Neuron (in vitro differentiated cells): ENCODE data around the gene MAD2L1.
"Not testable (repeated sequence)": the region's sequence is repeated elsewhere in the genome, so short reads cannot be mapped to it uniquely, and the experiment has no call there.

Experiments
- H2AFZ ChIP-seq: one replicate; pipeline ENCODE4 v1.6.1; 2013; ENCODE audit warnings: low read depth, mild to moderate bottlenecking, inconsistent platforms, low read length, moderate library complexity
- H3K27me3 ChIP-seq: one replicate; pipeline ENCODE4 v1.6.1; 2013; ENCODE audit warnings: low read length; ENCODE audit not compliant: insufficient read depth
- H3K36me3 ChIP-seq: one replicate; pipeline ENCODE4 v1.6.1; 2013; ENCODE audit warnings: low read length; ENCODE audit not compliant: insufficient read depth
- H3K4me1 ChIP-seq: one replicate; pipeline ENCODE4 v1.6.1; 2013; ENCODE audit warnings: low read length; ENCODE audit not compliant: insufficient read depth
- H3K4me3 ChIP-seq: 2 replicates; pipeline ENCODE4 v1.5.1; 2013; ENCODE audit warnings: mild to moderate bottlenecking, low read length, moderate library complexity
- H3K9me3 ChIP-seq: one replicate; pipeline ENCODE4 v1.6.1; 2013; ENCODE audit warnings: low read length

MAD2L1 gene

DNA sequence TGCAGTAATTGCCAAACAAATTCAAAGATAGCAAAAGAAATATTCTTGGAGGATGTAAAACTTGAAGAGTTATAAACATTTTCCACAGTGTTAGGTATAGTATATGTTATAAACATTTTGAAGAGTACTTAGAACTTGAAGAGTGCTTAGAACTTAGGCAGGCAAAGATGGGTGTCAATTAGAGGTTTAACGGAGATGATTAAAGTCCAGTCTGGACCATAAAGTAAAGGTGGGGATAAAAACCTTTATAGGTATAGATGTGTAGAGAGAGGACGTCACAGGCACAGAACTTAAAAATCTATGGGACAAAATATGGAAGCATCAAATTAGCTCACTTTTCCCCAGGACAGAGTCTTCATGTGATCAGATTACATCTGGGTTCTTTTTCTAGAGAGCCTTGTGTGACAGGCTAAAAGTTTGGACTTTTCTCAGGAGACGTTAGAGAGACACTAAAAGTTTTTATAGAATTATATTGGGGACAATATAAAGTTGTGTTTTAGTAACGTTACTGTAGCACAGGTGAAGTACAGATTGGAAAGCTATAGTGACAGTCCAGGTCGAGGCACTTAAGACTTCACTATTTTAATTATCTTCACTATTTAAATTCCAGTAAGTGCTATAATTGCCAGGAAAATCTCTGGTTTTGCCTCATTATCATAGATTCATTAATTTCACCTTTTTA, 13.3 kb upstream of the MAD2L1 start:
- H3K4me1 ChIP-seq, result peaks cover 21% of the 10 kb centered on the region
- no peaks in the 10 kb centered on the region for H3K27me3 ChIP-seq
- no peak overlapping the region for H3K4me3 ChIP-seq
- H3K9me3 ChIP-seq, result no peaks in the 10 kb centered on the region
- no peaks in the 10 kb centered on the region for H3K36me3 ChIP-seq
- no peak overlapping the region for H2AFZ ChIP-seq

DNA sequence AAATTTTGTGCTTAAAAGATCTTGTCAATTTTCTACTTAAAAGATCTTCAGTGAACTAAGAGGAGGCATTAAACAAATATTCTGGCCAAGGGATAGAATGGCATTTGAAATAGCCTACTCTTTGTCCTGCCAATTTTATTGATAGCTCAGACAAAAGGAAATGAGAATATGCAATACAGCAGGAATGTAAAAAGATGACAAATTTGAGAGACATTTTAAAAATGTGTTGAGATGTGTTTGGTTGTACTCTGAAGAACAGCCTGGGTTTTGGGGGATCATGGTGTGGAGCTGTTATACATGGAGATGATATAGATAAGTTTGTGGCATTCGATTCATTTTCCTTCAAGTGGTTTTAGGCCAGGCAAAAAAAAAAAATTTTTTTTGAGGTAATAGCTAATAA, 11.6 kb upstream of the MAD2L1 start:
- Histone ChIP-seq H3K4me3 (no peak overlapping the region), H3K4me1 (peaks cover 20% of the 10 kb centered on the region), H3K27me3 (no peaks in the 10 kb centered on the region), H2AFZ (no peak overlapping the region), H3K36me3 (no peaks in the 10 kb centered on the region), H3K9me3 (no peaks in the 10 kb centered on the region)

DNA sequence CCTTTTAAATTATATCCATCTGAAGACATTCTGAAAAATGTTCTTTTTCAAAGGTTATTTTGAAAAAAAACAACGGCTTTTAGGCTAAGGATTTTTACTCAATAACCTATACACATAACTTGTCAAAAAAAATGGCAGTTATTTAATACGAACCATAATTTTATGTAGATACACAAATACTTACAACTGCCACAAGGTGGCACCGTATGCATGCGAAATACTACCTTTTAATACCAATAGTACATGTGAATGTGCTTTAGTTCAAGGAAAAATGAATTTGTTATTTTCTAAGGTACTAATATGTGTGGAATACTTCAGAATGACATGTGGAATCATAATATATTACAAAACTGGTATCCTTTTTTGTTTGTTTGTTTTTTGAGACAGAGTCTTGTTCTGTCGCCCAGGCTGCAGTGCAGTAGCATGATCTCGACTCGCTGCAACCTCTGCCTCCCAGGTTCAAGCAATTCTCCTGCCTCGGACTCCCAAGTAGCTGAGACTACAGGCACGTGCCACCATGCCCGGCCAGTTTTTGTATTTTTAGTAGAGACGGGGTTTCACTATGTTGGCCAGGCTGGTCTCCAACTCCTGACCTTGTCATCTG, 4.6 kb upstream of the MAD2L1 start:
- Histone ChIP-seq H3K4me3 (no peak overlapping the region), H2AFZ (no peak overlapping the region), H3K27me3 (no peaks in the 10 kb centered on the region), H3K9me3 (no peaks in the 10 kb centered on the region), H3K36me3 (no peaks in the 10 kb centered on the region), H3K4me1 (peaks cover 9% of the 10 kb centered on the region)

DNA sequence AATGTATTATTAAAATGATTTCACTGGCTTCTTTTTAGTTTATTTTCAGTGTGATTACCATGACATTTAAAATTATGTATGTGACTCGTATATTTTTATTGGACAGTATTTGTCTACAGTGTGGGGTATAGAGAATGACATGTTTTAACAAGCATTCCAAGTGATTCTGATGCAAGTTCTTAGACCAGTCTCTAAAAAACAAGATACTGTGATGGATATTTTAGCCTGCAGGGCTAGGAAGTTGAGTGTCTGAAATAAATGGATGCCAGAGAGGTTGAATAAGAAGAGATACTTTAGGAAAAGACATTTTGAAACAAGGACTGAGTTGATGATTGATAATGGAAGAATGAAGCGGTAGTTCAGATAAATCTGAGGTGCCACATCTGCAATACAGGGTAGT, 3.5 kb upstream of the MAD2L1 start:
- Histone ChIP-seq H3K27me3 (no peaks in the 10 kb centered on the region), H3K4me3 (no peak overlapping the region), H3K4me1 (peaks cover 14% of the 10 kb centered on the region), H2AFZ (no peak overlapping the region), H3K9me3 (no peaks in the 10 kb centered on the region), H3K36me3 (no peaks in the 10 kb centered on the region)

DNA sequence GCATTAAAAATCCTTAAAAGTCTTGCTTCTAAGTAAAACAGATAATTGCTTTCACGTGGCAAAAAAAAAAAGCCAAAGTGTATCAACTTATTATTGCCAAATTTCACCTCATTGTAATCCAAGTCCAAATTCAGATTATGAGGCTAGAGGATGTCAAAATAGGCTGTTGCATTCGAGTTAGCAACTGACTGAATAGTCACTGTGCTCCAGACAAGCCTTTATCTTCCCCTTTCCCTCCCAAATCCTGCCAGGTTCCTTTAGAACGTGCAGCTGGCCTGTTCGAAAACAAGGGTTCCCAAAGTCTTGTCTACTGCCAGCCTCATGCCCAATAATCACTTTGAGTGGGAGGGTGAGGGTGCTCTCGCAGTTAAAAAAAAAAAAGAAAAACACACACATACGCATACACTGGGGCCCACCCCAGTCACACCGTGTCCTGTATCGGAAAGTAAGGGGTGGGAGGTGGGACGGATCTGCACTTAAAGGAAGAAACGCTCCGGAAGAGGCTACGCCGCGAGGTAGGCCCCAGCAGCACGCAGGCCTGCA, 603 bp downstream of the MAD2L1 start:
- peaks cover 7% of the 10 kb centered on the region for H3K36me3 ChIP-seq
- H3K4me1 ChIP-seq, result peaks cover 27% of the 10 kb centered on the region
- no peaks in the 10 kb centered on the region for H3K27me3 ChIP-seq
- H3K4me3 ChIP-seq, result peak overlapping the region; percentile 80
- H3K9me3 ChIP-seq, result no peaks in the 10 kb centered on the region
- peak overlapping the region; percentile 59 for H2AFZ ChIP-seq

DNA sequence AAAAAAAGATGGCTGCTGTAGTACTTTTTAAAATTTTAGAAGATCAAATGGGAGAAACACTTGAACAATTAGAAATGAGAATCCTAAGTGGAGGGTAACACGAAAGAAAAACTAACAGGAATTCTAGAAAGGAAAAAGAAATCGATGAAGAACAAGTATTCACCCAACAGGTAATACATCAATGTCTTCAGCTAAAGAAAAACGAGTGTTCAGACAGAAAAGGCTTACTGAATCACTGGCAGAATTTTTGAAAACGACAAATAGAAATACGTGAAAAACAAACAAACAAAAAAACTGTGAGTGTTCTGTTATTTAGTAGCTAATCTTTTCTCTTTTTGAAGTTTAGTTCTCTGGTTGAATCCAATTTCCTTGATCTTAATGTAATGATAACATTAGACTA, 1.8 kb downstream of the MAD2L1 start:
- no peaks in the 10 kb centered on the region for H3K9me3 ChIP-seq
- H2AFZ ChIP-seq, result no peak overlapping the region
- H3K4me1 ChIP-seq, result peaks cover 27% of the 10 kb centered on the region
- peaks cover 18% of the 10 kb centered on the region for H3K36me3 ChIP-seq
- H3K4me3 ChIP-seq, result peak overlapping the region; percentile 80
- H3K27me3 ChIP-seq, result no peaks in the 10 kb centered on the region

DNA sequence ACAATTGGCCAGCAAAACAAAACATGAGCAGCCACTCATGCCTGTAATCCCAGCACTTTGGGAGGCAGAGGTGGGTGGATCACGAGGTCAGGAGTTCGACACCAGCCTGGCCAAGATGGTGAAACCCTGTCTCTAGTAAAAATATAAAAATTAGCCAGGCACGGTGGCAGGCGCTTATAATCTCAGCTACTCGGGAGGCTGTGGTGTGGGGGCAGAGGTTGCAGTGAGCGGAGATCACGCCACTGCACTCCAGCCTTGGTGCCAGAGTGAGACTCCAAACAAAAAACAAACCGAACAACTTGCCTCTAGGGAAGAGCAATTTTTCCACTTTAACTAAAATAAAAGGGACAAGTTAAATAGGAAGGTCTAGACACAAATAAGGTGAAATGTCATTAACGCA, 2.9 kb downstream of the MAD2L1 start:
- not testable (repeated sequence) for H2AFZ ChIP-seq, H3K4me3 ChIP-seq, H3K9me3 ChIP-seq, H3K27me3 ChIP-seq
- Histone ChIP-seq H3K4me1 (peaks cover 27% of the 10 kb centered on the region), H3K36me3 (peaks cover 30% of the 10 kb centered on the region)

DNA sequence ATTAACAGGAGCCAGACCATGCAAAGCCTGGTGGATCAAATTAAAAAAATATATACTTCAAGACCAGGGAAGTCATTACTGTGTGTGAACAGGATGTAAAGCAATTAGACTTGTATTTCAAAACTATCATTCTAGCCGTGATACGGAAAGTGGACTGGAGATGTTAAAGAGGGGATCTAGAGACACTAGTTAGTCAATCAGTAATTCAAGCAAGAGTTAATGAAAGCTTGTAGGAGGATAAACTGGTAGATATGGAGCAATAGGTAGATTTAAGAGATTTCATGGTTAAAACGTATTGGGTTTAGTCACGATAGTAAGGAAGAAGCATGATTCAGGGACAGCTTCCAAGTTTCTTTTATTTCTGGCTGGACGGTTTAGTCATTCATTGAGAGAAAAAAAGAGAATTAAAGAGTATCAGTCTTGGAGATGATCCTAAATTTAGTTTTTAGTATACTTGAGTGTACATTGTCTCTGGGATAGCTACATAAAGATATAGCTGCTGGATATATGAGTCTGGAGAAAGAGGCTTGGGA, 3.9 kb downstream of the MAD2L1 start:
- H3K4me3 ChIP-seq, result no peak overlapping the region
- H3K9me3 ChIP-seq, result no peaks in the 10 kb centered on the region
- peaks cover 35% of the 10 kb centered on the region for H3K36me3 ChIP-seq

DNA sequence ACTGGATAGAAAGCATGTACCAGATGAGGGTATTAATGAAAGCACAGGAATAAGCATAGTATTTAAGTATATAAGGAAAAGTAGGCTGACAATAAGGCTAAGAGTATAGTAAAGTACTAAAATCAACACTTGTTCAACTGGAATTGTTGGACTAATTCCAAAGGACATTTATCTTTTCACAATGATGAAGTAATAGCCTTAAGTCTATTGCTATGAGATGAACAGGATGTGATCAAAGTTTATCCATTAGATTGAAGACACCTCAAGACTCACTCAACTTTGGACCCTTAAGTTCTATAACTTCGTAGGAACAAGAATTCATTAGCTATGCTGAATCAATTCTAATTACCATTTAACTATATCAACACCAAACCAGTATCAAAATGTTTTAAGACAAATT, 7.6 kb downstream of the MAD2L1 start:
- Histone ChIP-seq H3K4me1 (peaks cover 1% of the 10 kb centered on the region), H3K9me3 (no peaks in the 10 kb centered on the region), H3K27me3 (no peaks in the 10 kb centered on the region), H2AFZ (no peak overlapping the region), H3K4me3 (no peak overlapping the region), H3K36me3 (peaks cover 39% of the 10 kb centered on the region)

More for the DNA sequence above, 3.9 kb downstream of the MAD2L1 start:
- peaks cover 20% of the 10 kb centered on the region for H3K4me1 ChIP-seq
- no peaks in the 10 kb centered on the region for H3K27me3 ChIP-seq
- no peak overlapping the region for H2AFZ ChIP-seq

DNA sequence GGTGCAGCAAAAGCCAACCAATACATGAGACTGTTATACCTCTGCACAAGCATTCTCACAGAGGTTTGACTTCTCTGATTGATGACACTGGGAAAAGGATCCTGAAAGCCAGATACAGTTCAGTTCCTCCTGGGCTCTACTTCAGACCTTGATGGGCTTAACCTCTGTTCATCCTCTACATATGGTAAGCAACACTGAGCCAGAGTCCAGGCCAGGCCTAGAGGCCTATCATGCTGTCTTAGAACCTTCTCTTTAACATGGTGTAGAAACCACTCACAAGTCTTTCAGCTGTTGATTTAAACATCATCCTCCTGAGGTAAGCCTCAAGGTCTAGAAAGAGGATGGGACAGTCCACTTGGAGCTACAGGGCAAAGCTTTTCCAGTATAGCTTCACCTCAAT, 9.2 kb downstream of the MAD2L1 start:
- Histone ChIP-seq H3K27me3 (no peaks in the 10 kb centered on the region), H3K9me3 (no peaks in the 10 kb centered on the region), H3K4me3 (no peak overlapping the region), H3K36me3 (peaks cover 39% of the 10 kb centered on the region), H3K4me1 (peaks cover 12% of the 10 kb centered on the region), H2AFZ (no peak overlapping the region)

DNA sequence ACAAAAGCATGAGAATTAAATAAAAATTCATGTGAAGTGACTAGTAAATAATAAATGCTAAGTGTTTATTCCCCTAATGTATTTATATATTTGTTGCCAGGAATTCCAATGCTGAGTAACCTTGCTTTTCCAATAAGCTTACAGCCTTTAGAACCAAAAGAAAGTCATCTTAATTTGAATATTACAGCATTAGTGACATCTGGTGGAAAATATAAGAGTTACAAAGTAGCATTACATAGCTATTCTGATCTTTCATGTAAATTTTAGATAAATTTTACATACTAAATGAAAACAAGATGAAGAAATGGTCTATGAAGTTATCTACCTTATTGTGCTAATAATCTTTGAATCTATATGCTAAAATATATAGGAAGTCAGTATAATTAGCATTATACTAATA, 10.4 kb downstream of the MAD2L1 start:
- peaks cover 12% of the 10 kb centered on the region for H3K4me1 ChIP-seq
- no peak overlapping the region for H3K4me3 ChIP-seq
- H3K36me3 ChIP-seq, result peaks cover 37% of the 10 kb centered on the region
- H2AFZ ChIP-seq, result no peak overlapping the region
- no peaks in the 10 kb centered on the region for H3K27me3 ChIP-seq
- H3K9me3 ChIP-seq, result no peaks in the 10 kb centered on the region

DNA sequence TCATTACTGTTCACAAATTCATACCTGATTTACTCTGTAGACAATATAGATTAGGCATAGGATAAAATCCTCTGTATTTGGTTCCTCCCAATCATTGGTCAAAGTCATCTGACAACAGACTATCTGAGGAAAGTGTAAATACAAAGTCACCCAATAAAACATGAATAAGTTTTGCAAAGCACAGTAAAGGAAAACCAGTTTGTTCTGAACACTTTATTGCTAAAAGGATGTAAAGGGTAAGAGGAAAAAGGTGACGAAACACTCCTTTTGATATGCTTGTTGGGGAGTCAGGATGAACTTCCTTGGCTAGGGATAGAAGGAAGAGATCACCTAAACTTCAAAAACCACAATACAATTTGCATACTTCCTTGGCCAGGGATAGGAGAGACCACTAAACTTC, 10.9 kb downstream of the MAD2L1 start:
- no peaks in the 10 kb centered on the region for H3K27me3 ChIP-seq
- H3K9me3 ChIP-seq, result no peaks in the 10 kb centered on the region
- no peak overlapping the region for H3K4me3 ChIP-seq
- H2AFZ ChIP-seq, result no peak overlapping the region
- H3K36me3 ChIP-seq, result peaks cover 33% of the 10 kb centered on the region
- H3K4me1 ChIP-seq, result peaks cover 12% of the 10 kb centered on the region

DNA sequence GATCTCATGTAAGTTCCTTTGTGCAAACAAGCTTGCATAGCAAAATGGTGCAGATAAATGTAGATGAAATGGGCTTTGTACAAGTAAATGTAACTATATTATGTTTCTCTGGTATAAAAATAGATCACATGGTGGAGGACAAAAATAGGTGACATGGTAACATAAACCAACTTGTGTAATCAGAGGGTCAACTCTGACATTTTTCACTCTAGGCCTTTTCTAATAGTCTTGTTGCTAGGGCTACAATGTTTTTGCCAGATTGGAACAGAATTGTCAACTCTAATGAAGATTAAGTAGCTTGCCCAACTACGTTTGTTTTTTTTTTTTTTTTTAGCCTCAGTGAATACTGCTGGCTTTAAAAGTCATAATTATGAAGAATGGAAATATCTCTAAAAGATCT, 11.5 kb downstream of the MAD2L1 start:
- no peak overlapping the region for H2AFZ ChIP-seq
- H3K4me3 ChIP-seq, result no peak overlapping the region
- peaks cover 12% of the 10 kb centered on the region for H3K4me1 ChIP-seq
- peaks cover 27% of the 10 kb centered on the region for H3K36me3 ChIP-seq
- H3K9me3 ChIP-seq, result no peaks in the 10 kb centered on the region
- no peaks in the 10 kb centered on the region for H3K27me3 ChIP-seq
